HepG2 (cell line): ENCODE measurements around the gene HADH.

ENCODE experiments used
- CTCF ChIP-seq: sonication (generic); formaldehyde crosslinking; IDR thresholded peaks from 2 replicates; pipeline ENCODE4 v1.5.0; 2020; ENCODE audit warnings: mild to moderate bottlenecking, missing genetic modification reagents, moderate library complexity
- IKZF1 ChIP-seq: fragments of 450-650 bp; IDR thresholded peaks from 2 replicates; pipeline ENCODE4 v1.7.1; 2016
- MZF1 ChIP-seq: sonication (generic); formaldehyde crosslinking; IDR thresholded peaks from 2 replicates; pipeline ENCODE4 v1.8.1; 2023; ENCODE audit warnings: mild to moderate bottlenecking, missing genetic modification reagents, borderline replicate concordance
- NFYB ChIP-seq: sonication (generic); formaldehyde crosslinking; IDR thresholded peaks from 2 replicates; pipeline ENCODE4 v1.4.0; 2020; ENCODE audit warnings: missing genetic modification reagents
- PHF21A ChIP-seq: sonication (generic); formaldehyde crosslinking; IDR thresholded peaks from 2 replicates; pipeline ENCODE4 v1.5.0; 2020; ENCODE audit warnings: mild to moderate bottlenecking, missing genetic modification reagents
- POLR2A ChIP-seq, 2 experiments: IDR thresholded peaks; 2 replicates each; pipeline ENCODE4 v1.6.1; 2011; ENCODE audit warnings: low read depth in 2 of 2, low read length in 2 of 2, mild to moderate bottlenecking in 1 of 2, moderate library complexity in 1 of 2; ENCODE audit not compliant: insufficient read depth in 1 of 2
- SMC3 ChIP-seq: IDR thresholded peaks from 2 replicates; pipeline ENCODE4 v1.6.1; 2011; ENCODE audit warnings: low read length, improper control_type of control experiment
- STAT6 ChIP-seq: sonication (generic); formaldehyde crosslinking; IDR thresholded peaks from 2 replicates; pipeline ENCODE4 v1.4.0; 2020; ENCODE audit warnings: missing genetic modification reagents, mild to moderate bottlenecking, borderline replicate concordance
- SYNCRIP ChIP-seq: fragments of 200-400 bp; formaldehyde crosslinking; IDR thresholded peaks from 2 replicates; pipeline ENCODE4 v1.6.1; 2018; ENCODE audit warnings: mild to moderate bottlenecking, low read depth, low read length; ENCODE audit not compliant: insufficient read depth
- ZFX ChIP-seq: sonication (generic); formaldehyde crosslinking; IDR thresholded peaks from 2 replicates; pipeline ENCODE4 v1.4.0; 2020; ENCODE audit warnings: mild to moderate bottlenecking, low read depth, missing genetic modification reagents, moderate library complexity
- TF ChIP-seq, protein P1 (sequence below): IDR thresholded peaks from 2 replicates; pipeline ENCODE4 v1.6.1; 2016

GRCh38 chr4:107977482-107977881 lies 12.2 kb upstream of the HADH start:
- TF ChIP-seq CTCF (no peak), IKZF1 (no peak), MZF1 (CRISPR knock-in tag) (no peak), POLR2A (IDR thresholded peaks at IDR 0.05; ENCODE audit: insufficient read depth in 1 of 2, low read depth in 2 of 2, low read length in 2 of 2) (no peak), NFYB (CRISPR knock-in tag) (no peak), STAT6 (no peak), SMC3 (no peak), PHF21A (CRISPR knock-in tag) (no peak), SYNCRIP (no peak), ZFX (CRISPR knock-in tag) (no peak)
- TF ChIP-seq, protein P1, sequence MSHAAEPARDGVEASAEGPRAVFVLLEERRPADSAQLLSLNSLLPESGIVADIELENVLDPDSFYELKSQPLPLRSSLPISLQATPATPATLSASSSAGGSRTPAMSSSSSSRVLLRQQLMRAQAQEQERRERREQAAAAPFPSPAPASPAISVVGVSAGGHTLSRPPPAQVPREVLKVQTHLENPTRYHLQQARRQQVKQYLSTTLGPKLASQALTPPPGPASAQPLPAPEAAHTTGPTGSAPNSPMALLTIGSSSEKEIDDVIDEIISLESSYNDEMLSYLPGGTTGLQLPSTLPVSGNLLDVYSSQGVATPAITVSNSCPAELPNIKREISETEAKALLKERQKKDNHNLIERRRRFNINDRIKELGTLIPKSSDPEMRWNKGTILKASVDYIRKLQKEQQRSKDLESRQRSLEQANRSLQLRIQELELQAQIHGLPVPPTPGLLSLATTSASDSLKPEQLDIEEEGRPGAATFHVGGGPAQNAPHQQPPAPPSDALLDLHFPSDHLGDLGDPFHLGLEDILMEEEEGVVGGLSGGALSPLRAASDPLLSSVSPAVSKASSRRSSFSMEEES (CRISPR knock-in tag), result no peak
